HG03064 (cell line): ENCODE data around the gene IDI2.
"Not testable (repeated sequence)": the region's sequence is repeated elsewhere in the genome, so short reads cannot be mapped to it uniquely, and the experiment has no call there.

Source experiments
- ATAC-seq: cut with Tn5 transposase; IDR thresholded peaks from one replicate; pipeline ENCODE4 v1.9.1; 2021; ENCODE audit warnings: low read depth; ENCODE audit not compliant: unreplicated experiment

The IDI2 gene

GRCh38 chr10:1048349-1048731 lies 22.7 kb upstream of the IDI2 start:
- peak; percentile 8 for ATAC-seq

DNA sequence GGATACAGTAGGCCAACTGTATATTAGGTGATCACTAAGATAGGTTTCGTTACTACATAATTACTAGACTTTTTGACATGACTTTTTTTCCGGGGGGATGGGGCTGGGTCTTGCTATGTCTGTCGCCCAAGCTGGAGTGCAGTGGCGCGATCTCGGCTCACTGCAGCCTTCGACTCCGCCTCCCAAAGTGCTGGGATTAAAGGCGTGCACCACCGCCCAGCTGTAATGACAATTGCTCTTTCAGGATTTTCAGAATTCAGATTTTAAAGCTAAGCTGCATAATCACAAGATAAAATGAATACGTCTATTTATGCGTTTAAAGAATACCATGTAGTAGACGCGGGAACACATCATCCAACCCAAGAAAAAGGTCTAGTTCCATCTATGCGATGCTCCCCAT lies 22.3 kb upstream of the IDI2 start:
- no peak for ATAC-seq

GRCh38 chr10:1045415-1045814 lies 19.8 kb upstream of the IDI2 start:
- ATAC-seq: no peak

DNA sequence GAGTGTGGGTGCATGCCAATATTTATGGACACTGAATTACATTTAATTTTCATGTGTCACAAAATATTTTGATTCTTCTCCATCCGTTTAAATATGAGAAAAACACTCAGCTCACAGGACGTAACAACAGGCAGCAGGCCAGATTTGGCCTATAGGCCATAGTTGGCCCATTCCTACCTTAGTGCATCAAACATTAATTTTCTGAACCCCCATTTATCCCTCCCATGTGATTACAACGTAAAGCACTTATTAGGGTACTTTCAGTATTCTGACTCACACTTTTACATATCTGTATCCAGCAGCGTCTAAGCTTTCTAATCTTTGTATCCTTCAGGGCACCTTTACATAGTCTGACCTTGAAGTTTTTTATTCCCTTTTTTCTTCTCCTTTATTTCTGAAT lies 19.3 kb upstream of the IDI2 start:
- ATAC-seq: no peak

DNA sequence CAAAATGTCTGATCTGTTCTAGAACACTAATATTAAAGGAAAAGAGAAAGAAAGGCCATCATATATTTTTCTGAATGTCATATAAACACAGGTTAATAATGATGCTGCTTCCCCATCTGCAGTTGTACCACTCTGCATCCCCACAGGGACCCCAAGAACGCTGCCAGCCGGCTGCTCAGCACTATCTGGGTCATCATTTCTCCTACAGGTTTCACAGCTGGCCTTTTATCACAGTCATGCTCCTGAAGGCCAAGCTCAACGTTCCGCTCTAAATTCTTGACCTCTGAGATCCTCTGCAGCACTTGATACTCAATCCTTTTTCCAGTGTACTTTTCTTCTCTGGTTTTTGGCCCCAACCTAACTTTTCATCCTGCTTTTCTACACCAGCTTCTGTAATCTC lies 18.5 kb upstream of the IDI2 start:
- ATAC-seq: no peak

- peak; percentile 51 for ATAC-seq
Measured at GRCh38 chr10:1043532-1043995, 17.9 kb upstream of the IDI2 start.

DNA sequence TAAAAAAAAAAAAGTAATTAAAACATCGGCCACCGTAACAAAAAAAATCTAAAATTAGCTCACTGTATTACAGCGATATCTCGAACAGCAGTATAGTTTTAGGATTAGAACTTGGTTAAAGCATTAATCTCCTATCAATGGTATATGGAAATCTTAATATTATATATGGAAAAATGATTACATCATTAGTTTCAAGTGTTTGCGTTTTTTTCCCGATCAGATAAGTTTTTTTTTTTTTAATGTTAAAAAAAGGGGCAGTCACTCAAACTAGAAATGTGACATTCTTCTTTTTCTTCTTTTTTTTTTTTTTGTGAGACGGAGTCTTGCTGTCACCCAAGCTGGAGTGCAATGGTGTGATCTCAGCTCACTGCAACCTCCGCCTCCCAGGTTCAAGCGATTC lies 15.9 kb upstream of the IDI2 start:
- ATAC-seq: no peak

GRCh38 chr10:1040133-1040532 lies 14.5 kb upstream of the IDI2 start:
- no peak for ATAC-seq

DNA sequence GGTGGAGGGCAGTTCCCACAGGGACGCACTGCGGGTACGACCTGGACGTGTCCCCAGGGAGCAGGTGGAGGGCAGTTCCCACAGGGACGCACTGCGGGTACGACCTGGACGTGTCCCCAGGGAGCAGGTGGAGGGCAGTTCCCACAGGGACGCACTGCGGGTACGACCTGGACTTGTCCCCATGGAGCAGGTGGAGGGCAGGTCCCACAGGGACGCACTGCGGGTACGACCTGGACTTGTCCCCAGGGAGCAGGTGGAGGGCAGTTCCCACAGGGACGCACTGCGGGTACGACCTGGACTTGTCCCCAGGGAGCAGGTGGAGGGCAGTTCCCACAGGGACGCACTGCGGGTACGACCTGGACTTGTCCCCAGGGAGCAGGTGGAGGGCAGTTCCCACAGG lies 13.1 kb upstream of the IDI2 start:
- ATAC-seq: not testable (repeated sequence)

- ATAC-seq: no peak
Measured at GRCh38 chr10:1037098-1037497, 11.4 kb upstream of the IDI2 start.

GRCh38 chr10:1036341-1036791 lies 10.7 kb upstream of the IDI2 start:
- no peak for ATAC-seq

- ATAC-seq: no peak
Measured at GRCh38 chr10:1035201-1035600, 9.5 kb upstream of the IDI2 start.

GRCh38 chr10:1034758-1035157 lies 9.1 kb upstream of the IDI2 start:
- no peak for ATAC-seq

- no peak for ATAC-seq
Measured at GRCh38 chr10:1033601-1034000, 7.9 kb upstream of the IDI2 start.

DNA sequence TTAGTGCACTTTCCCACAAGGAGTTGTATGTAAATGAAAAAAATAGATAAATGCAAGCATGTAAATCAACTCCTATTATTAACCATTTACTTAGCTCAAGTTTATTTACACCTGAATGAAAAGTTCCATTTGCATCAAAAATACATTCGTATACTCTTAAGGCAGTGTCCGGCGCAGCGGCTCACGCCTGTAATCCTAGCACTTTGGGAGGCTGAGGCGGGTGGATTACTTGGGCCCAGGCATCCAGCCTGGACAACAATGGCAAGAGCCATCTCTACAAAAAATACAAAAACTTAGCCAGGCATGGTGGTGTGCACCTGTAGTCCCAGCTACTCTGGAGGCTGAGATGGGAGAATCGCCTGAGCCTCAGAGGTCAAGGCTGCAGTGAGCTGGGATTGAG lies 4.2 kb upstream of the IDI2 start:
- no peak for ATAC-seq

DNA sequence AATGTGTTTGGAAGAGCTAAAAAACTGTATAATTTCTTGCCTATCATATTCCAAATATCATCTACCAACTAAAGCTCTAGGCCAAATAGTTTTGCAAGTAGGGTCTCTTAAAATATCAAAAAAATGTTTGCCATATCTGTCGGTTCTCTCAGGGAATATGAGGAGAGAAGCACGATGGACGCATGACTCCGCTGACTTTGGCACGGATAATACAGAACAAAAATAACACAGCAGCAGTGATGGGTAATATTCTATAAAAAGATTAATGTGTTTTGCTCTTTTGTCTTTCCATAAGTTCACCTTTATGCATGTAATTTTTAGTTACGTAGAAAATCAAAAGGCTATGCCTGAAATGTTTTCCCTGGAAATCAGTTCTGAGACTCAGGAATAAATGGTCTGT lies 919 bp upstream of the IDI2 start:
- ATAC-seq: no peak

- no peak for ATAC-seq
Measured at GRCh38 chr10:1024103-1024502, 1.6 kb downstream of the IDI2 start.

DNA sequence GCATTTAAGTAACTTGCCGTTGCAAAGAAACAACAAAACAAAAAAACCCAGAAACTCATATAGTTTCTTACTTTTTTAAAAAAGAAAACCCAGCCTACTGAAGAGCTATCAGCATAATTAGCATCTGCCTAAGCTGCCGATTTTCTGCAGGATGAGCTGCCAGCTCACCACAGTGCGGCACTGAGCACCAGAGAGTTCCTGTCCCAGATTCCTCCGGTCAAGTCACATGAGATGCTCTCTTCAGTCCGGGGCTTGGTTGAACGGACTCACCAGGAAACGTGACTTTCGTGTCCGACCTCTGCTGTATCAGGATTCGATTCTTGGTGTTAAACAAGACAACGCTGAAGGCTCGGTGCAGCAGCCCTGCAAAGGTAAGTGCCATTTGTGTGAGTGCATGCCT lies 3.2 kb downstream of the IDI2 start:
- no peak for ATAC-seq

- no peak for ATAC-seq
Measured at GRCh38 chr10:1020958-1021357, 4.7 kb downstream of the IDI2 start.

GRCh38 chr10:1020460-1020859 lies 5.2 kb downstream of the IDI2 start:
- ATAC-seq: no peak

DNA sequence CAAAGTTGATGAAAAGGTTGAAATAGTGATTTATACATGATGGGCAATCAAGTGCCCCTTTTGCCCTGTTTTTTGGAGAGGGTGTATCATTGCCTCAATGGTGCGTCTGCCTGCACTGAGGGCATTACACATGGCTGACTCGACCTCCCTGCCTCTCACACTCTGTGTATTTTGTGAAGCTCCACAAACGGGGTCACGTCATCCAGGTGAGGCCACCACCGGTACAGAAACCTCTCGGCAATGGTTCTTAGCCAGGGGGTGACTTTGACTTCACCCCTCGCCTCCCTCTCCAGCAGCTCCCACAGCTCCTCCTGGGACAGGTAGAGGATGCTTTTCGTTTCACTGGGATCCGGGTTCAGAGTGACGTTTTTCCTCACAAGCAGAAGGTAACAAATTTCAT lies 6.3 kb downstream of the IDI2 start:
- ATAC-seq: no peak

- ATAC-seq: no peak
Measured at GRCh38 chr10:1015688-1016087, 10.0 kb downstream of the IDI2 start.

GRCh38 chr10:1011696-1012095 lies 14.0 kb downstream of the IDI2 start:
- ATAC-seq: no peak
